Hypothalamus (tissue), 51 donors: Measurements from ENCODE around the gene FEN1.
A peak's percentile ranks its signal among the peaks of the same experiment; 100 is the strongest.

Source experiments
- DNase-seq, 51 donors: peaks; one replicate each; lab custom pipeline; 2025; lab: John Stamatoyannopoulos, UW

Gene FEN1

GRCh38 chr11:61774411-61774810 is 18.3 kb upstream of the FEN1 start:
- no peak for DNase-seq

DNA sequence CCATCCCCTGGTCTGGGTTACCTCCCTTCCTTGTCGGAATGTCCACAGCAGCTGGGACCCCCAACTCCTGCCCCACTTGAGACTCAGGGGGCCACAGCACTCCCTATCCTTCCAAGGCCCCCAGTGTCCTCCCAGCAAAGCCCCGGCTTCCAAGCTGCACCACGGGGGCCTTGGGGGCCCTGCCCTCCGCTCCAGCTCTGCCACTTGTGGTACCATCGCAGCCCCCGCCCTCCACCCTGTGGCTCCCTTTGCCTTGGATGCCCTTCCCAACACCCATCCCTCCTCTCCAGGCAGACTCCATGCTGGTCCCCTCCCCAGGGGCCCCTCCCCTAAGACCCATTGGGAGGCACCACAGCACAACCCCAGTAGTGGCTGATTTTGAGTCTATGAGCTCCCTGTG is 17.6 kb upstream of the FEN1 start:
- no peak for DNase-seq

- no peak for DNase-seq
These were observed 16.8 kb upstream of the FEN1 start for GRCh38 chr11:61775606-61776554.

DNA sequence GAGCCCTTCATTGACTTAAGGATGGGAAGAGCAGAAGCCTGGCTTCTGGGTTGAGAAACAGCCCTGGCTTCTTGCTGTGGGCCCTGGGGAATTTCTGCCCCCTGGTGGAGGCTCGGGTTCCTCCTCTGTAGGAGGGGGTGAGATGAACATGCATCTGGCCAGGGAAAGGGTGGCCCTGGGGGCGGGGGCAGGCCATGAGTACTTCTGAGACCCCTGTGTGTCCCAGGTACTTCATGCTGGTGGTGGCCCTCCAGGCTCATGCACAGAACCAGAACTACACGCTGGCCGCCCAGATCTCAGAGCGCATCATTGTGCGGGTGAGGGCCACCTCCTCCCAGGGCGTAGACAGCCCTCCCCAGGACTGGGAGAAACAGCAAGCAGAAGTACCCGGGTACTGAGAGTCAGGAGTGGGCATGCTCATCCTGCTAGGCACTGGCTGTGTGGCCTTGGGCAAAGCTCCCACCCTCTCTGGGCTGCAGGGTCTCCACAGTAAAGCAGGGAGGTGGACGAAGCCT is 16.1 kb upstream of the FEN1 start:
- peak in 29 of 51 donors; percentile 16 to 73 (median 37) for DNase-seq

GRCh38 chr11:61777234-61778090 is 15.2 kb upstream of the FEN1 start:
- DNase-seq, result peak in 21 of 51 donors; percentile 15 to 59 (median 31)

GRCh38 chr11:61778357-61778886 is 14.3 kb upstream of the FEN1 start:
- no peak for DNase-seq

GRCh38 chr11:61778920-61779650 is 13.6 kb upstream of the FEN1 start:
- DNase-seq, result no peak

DNA sequence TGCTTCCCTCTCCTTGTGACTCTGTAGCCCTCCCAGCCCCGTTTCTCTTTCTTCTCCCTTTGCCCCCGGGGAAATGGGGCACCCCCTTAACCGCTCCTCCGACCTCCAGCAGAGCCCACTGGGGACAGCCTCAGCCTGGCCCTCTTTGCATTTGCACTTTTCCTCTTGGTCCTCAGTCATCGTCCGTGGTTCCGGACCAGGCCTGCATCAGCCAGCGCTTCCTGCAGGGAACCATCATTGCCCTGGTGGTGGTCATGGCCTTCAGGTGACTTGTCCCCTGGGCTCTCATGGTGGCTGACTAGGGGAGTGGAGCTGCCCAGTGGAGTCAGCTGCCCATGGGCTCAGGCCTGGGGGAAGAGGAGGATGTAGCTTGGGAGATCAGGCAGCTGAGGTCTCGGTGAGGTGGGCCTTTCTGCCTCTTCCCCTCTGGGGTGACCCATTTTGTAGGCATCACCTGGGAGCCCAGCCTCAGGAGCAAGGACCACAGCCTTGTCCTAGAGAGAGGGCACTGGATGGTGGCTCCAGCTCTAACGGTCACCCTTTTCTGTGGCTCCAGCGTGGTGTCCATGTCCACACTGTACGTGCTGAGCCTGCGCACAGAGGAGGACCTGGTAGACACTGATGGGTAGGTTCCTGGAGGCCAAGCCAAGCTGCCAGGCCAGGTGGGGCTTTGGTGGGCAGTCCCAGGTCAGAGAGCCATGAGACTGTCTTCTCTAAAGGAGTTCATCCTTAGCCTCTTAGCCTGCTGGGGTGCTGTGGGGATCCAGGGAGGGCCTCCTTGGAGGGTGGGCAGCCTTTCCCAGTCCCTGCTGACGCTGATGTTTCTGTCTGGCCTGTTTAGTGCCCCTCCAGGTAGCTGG is 12.8 kb upstream of the FEN1 start:
- DNase-seq, result no peak

DNA sequence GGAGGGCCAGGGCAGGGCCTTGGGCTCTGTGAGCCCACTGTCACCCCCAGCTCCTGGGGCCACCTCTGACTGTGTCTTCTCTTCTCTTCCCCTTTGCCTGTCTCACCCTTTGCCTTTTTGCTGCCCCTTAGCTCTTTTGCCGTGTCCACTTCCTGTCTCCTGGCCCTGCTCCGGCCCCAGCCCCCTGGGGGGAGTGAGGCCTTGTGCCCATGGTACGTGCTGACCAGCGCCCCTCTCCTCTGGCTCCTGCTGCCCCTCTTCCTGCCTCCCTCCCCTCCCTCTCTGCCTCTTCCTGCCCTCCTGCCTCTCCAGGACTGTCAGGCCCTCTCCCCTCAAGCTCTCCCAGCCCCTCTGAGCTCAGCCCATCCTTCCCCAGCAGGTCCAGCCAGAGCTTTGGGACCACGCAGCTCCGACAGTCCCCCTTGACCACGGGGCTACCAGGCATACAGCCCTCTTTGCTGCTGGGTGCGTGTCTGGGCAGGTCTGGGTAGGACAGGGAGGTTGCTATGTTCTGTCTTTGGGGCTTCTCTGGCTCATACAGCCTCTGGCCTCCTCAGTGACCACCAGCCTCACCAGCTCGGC is 12.0 kb upstream of the FEN1 start:
- DNase-seq, result no peak

DNA sequence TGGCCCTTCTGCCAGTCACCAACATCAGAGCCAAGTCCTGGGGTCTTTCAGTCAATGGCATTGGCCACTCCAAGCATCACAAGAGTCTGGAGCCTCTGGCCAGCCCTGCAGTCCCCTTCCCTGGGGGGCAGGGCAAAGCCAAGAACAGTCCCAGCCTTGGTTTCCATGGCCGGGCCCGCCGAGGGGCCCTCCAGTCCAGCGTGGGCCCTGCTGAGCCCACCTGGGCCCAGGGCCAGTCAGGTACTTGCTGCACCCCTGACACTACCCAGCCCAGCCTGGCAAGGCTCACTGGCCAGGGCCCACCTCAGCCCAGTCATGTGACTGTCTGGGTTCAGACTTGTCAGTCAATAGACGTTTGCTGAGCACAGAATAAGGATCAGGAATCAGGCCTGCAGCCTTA is 11.1 kb upstream of the FEN1 start:
- no peak for DNase-seq

- DNase-seq, result no peak
These were observed 10.4 kb upstream of the FEN1 start for GRCh38 chr11:61782299-61782698.

GRCh38 chr11:61782841-61783240 is 9.9 kb upstream of the FEN1 start:
- no peak for DNase-seq

- DNase-seq, result no peak
These were observed 8.8 kb upstream of the FEN1 start for GRCh38 chr11:61783717-61784505.

DNA sequence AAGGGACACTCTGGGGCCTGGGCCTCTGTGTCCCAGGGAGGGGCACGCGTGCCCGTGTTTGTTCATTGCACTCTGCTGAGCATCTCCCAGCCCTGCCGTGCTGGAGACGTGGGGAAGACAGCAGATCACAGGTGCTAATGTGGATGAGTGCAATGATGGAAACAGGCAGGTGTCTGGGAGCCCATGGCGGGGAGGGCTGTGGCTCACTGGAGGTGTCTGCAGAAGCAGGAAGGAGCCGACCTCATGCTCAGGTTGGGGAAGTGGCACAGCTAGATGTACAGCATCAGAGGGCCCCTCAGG is 8.3 kb upstream of the FEN1 start:
- no peak for DNase-seq

DNA sequence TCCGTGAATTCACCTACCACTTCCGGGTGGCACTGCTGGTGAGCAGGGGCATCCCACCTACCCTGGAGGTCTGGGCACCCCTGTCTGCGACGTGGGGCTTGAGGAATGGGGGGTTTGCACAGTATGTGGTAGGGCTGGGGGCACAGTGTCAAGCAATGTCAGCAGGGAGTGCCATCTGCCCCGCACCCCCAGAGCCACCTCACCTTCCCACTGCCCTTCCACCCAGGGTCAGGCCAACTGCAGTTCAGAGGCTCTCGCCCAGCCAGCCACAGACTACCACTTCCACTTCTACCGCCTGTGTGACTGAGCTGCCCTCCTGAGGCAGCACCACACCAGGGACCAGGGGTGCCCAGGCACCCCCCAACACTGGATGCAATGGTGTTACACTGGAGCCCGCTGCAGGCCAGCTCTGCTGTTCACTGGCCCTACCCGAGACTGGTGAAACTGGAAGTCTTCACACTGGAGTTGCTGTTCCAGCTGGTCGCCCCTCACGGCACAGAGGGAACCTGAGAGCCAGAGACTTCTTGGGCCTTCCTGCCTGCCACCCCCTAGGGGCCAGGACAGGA is 6.8 kb upstream of the FEN1 start:
- DNase-seq, result no peak

DNA sequence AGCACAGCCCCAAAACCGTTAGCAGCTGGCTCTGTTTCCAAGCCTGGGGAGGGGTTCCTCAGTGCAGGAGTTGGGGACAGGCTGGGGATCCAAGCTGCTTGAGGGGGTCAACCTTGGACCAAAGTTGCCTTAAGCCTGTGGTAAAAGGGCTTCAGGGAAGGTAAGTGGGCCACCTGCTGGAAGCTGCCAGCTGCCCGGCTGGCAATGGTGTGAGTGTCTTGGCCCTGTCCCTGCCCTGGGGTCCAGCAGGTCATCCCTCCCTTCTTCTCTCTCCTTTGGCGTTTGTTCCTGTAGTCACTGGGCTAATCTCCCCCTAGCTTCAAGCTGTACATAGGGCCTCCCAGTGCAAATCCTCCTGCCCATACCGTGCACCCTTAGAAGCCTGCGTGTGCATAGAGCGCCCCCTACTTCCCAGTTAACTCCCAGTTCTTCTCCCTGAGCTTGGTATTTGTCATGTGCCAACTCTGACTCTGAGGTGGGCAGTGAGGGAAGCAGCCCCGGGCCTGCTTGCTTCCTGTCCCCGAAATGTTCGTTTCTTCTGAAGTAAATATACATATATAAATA is 4.7 kb upstream of the FEN1 start:
- peak in 30 of 51 donors; percentile 11 to 70 (median 46) for DNase-seq

DNA sequence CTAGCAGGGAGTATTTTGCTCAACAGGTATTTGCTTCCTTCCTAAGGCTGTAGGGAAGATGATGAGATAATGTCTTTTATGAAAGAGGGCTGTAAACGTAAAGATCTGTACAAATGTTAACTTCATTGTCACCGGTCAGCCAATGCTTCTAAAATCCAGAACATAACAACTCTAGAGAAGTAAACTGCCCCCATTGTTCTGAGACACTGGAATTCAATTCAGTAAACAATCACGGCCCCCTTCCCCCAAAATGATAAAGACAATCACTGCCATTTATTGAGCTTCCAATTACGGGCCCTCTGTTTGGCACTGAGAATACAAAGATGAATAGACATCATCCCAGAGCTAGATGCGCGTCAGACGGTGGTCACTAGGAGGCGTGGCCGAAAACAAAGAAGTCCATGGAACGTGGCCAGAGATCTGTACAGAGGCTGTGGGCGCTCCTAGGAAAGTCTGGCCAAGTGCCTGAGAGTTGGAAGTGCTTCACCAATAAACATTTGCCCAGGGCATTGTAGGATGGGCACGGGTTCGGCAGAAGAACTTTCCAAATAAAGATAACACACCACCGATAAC is 888 bp upstream of the FEN1 start:
- peak in 48 of 51 donors; percentile 39 to 94 (median 78) for DNase-seq
